Right renal cortex interstitium (tissue), 3 donors: ENCODE measurements around the gene GMDS. TPM values are rescaled to one million over a fixed set of nuclear protein-coding genes. Genes with fewer than 3 reads are reported as not detected.

ENCODE experiments used
- DNase-seq, 3 donors: peaks; one replicate each; pipeline ENCODE4 v3.0.0-alpha.2; 2013; ENCODE audit warnings: low read depth in 3 of 3, low spot score in 2 of 3
- polyA plus RNA-seq, 3 donors: library from polyadenylated mRNA; unstranded; fragments of 120-200 nt; gene quantifications; one replicate each; pipeline ENCODE4 v1.2.1, GENCODE V29; 2013; ENCODE audit not compliant: insufficient read length in 3 of 3

The GMDS gene
- polyA plus RNA-seq, 3 donors, result 70.8 to 90.1 (median 74.0) TPM

DNA sequence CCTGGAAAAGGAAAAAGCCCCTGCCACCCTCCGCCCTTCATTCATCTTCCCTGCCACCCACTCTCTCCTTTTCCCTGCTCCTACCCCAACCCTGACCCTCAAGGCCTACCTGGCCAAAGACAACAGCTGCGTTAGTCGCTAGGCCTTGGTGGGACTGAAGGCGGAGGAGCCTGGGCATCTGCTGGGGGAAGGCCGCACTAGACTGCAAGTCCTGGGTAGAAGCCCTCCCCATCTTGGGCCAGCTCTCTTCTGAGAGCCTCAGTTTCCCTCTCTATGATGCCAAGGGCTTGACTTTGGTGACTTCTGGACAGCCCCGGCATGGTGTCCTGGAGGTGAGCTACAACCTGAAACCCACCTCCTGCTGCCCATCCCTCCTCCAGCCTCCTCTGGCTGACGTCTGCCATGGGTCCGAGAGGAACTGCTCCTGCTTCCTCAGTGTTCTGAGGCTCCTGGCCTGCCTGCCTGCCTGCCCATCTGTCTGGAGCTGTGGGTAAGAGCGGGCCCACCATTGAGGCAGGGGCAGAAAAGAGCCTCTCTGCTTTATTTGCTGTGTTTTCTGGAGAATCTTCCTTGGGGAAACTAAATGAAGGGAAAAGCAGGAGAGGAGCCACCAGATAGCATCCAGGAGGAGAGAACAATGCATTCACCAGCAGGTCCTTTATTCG is 643.2 kb downstream of the GMDS start:
- no peak for DNase-seq

DNA sequence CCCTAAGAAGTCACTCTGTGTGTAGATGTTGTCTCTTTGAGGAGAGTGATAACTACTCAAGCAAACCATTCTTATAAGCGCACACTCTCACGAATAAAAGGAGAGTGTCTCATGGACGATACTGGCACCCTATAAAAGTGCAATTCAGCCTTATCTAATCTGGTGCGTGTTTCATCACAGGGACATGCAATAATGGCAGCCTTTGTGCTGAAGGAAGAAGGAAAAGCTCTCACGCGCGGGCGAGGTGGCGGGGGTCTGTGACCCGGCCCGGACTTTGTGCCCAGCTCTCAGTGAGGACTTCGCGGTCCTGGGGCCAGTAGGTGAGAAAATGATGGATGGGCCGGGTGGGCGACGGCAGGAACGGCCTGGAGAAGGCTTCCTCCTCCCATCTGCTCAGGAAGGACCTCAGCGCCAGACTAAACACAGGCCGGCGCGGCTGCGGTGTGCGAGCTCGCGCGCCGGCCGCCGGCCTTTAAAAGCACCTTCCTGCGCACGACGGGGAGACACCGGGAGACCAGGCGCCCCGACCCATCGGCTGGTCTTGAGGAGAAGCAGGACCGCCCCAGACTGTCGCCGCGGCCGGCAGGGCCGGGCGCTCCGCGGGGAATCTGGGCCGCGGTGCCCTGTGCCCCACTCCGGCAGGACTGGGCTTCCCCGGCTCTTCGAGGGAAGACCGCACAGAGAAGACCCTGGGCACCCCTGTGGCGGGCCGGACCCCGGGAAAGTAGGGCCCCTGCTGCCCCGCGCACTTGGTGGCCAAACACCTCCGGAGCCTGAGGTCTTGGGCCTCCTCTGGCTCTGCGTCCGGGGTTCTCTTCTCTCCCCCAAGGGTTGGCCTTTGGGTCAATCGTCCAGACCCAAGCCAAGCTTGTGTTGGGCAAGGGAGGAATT is 644.0 kb downstream of the GMDS start:
- no peak for DNase-seq

DNA sequence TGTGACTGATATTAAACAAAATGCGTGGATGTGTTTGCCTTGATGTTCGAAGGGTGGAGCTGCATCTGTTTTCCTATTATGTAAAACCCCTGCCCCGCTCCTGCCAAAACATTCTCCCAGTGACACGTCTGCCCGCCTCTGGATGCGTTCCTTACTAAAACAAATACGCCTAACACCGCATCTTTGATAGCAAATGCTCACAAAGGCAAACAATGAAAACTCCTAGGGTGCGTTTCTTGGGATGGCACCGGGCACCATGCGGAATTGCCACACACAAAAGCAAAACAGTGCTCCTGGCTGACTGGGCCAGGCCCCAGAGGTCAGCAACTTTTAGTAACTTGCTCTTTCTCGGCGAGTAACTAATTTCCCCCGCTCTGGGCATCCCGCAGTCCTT is 644.6 kb downstream of the GMDS start:
- DNase-seq, result no peak

DNA sequence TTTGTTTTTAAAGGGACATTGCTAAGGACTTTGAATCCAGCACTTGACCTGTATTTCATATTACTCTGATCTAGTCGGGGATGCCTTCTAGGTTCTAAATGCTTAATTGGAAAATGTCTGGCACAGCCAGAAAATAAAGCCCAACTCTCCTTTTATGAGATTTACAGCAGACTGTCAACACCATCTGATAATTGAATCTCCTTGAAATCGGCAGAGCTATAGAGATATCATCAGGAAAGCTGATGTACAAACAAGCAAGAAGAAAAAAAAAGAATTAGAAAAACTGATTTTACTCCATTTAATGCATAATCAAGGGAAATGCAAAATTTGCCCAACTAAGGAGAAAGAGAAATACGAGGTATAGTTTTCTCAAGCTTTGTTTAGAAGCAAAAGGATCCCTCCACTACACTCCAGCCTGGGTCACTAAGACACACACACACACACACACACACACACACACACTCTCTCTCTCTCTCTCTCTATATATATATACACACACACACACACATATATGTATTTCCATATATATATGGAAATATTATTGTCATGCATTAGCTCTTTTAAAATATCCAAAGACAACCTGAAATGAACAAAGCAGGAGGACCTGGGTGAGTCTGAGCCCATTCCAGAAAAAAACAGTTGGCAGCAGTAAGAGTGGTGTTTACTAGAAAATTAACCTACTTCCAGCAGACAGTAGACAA is 645.2 kb downstream of the GMDS start:
- DNase-seq, result no peak

DNA sequence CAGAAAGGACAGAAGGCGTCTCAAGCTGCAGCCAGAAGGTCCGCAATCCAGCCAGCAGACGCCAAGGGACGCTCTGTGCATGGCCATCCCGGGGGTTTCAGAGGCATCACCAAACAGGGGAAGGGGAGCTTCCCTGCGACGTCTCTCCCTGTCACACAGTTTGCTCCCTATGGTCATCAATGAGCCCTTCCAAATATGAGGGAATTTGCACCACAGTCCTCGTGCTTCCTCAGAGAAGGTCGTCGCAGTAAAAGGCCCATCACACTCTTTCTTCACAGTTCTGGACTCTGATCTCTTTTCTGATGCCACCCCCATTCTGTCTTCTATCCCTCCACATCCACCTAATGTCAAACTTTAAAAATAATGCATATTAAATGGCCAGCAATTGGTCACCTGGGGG is 645.9 kb downstream of the GMDS start:
- no peak for DNase-seq

DNA sequence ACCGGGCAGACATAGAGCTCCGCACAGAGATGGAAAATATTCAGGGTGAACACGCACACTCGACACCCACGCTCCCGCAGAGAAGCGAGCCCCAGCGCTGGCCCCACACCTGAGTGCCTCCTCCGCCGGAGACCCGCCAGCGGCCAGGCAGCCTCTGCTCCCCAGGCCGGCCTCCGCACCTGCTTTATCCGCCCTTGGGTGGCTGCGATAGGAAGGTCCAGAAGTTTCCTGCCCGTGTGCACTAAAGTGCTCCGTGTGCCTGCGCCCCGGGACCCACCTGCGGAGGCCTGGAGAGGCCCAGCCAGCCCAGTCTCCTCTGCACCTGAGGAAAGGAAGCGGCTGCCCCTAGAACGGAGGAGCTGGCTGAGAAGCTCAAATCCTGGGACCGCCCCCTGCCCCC is 646.5 kb downstream of the GMDS start:
- no peak for DNase-seq

DNA sequence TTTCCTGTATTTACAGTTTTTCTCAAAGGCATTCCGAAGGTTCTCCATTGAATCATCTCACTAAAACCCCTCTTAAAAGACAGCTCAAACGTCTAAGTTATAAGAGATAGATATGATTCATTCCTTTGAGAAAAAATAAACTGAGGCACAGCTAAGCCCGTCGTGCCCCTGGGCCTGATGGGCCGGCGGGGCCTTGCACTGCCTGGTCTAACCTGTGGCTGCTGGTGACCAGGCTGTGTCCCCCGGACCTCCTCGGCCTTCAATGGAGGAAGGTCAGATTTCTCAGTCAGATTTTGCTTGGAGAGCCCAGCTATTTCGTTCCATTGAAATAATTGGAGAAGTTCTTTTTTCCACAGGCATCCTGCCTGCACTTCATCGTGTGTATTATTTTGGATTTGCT is 647.0 kb downstream of the GMDS start:
- DNase-seq, result no peak

DNA sequence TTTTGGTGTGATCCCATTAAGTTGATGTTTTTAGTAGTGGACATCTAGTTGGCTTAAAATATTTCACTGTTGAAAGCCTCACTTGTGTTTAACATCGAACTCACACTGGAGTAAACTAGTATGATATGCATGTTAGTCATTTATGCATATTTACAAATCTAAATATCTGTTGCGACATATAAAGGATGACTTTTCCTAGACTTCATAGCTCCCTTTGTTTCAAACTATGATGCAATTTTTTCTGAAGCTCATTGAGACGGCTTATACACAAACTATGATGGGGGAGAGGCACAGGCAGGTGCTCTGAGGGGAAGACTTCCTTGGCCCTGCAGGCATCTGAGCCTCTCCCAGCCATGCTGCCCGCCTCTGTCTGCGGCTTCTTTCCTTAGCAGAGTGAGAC is 647.5 kb downstream of the GMDS start:
- DNase-seq, result no peak

DNA sequence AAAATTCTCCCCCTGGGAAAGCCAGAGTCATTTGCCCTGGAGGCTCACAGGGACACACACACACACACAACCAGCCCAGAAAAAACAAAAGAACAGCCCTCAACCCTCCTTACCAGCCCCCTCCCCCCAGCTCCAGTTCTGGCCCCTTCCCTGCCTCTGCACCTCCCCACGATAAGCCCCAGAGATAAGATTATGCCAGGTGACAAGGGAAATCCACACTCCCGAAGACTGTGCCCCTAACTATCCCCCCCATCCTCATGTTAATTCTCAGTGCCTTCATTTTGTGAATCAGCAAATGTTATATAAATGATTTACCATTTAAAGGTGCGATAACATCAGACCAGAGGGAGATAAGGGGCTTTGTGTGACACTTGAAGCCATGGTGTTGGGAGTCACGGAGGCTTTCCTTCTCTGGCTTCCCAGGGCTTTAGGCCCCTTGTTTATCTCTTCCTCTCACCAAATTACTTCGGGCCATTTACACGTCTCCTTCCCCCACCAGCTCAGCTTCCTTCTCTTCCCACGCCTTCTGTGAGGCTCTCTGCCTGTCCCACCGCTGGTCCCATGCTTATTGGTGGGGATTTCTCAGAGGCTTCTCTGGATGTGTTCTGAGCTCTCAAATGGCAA is 648.2 kb downstream of the GMDS start:
- no peak for DNase-seq

DNA sequence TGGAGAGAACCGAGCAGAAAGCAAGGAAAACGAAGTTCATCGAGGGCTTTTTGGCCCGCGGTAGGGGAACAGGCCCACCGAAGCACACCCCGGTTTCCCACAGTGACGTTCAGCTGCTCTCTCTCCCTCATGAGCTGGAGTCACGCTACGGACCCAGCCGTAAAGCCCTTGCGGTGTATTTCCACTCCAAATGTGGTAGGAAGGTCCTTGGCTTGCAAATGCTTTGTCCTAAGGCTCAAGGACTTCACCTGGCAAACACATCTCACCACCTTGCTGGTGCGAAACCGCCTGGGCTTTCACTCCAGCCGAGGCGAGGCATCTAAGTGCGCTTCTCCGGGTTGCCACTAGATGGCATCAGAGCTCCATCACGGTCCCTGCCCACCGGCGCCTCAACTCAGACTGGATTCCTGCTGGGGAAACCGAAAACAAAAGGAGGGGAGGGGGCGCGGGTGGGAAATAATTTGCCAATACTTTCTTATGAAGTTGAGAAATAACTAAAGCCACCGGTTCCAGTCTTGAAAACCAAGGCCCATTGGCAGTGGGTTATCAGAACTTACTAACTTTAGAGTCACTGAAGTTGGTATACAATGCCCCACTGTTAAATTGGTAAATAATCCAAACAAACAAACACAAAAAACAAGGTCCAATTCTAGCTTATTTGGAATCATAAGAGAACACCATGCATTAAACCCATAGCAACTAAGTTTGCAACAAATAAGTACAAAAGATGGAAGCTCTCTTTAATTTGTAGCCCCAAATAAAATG is 649.1 kb downstream of the GMDS start:
- DNase-seq, result no peak

DNA sequence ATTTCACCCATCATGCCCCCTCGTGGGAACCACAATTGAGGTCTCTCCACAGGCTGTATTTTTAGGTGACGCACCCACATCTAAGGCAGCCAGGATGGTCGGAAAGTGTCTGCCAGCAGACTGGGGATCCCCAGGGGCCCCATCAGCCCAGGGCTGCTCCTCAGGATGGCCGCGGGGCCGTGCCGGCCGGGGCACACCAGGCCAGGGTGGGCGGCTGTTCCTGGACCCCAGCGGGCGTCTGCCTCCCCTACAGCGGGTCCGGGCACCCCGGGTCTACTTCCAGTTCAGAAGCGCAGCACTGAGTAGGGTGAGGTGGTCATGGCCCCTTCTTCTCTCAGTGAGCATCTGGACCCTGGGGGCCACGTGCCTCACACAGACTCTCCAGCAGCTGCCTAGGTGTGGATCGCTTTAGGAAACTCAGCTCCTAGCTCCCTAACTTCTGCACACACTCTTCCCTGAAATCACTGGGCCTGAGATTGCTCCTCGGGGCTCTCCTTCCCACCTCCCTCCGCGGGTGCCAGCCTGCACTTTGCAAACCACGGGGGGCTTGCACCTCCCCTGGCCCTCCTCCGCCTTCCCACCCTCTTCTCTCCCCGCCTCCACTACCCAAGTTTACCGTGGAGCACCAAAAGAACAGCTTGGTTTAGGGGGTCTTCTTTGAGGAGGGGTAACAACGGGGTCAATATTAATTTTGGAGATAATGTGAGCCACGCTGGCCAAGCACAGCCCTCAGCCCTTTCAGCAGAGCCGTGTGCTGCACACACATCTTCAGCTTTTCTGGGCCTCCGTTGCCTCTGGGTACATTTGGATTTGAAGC is 649.9 kb downstream of the GMDS start:
- no peak for DNase-seq

DNA sequence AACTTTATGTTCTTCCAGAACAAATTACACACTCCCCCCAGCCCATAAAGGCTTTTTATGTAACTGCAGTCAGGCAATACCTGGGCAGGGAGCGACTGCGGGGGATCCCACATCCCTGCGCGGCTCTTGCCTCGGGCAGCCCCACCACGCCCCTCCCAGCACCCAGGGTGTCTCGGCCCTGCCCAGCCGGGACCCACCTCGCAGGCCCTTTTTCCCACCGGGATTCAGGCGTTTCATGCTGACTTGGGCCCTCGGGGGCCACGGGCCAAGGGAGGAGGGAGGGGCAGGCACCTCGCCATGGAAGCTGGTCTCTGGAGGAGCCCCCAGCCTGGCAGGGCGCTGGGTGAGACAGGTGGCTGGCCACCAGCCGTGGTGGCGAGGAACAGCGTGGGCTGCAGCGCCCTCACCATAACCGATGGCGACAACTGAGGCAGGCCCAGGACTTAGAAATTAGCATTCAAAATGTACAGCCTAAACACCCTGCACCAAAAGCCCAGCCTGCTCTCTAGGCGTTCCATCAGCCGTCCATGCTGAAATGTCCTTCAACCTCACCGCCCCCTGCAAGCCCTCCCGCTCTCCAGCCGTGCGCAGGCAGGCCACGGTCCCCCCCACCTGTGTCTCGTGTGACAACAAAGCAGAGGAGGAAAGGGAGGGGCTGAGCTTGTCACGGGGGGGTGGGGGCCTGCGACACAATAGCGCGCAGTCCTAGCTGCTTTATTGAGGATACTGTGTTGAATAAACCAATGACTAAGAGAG is 650.8 kb downstream of the GMDS start:
- no peak for DNase-seq

DNA sequence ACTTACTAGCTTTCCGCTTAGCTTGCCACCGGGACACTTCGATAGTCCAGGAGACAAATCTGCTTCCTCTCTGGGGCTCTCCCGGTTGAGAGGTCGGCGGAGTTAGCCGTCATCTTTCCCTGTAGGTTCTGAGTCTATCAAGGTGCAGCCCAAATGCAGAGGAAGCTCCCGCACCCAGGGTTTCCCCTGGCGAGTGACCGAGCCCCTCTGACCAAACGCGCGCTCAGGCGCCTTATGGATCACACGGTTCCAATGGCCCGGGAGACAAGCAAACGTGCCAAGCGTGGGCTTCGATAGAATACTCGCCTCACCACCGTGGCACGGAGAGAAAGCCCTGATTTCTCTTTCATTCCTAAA is 651.5 kb downstream of the GMDS start:
- DNase-seq, result no peak

DNA sequence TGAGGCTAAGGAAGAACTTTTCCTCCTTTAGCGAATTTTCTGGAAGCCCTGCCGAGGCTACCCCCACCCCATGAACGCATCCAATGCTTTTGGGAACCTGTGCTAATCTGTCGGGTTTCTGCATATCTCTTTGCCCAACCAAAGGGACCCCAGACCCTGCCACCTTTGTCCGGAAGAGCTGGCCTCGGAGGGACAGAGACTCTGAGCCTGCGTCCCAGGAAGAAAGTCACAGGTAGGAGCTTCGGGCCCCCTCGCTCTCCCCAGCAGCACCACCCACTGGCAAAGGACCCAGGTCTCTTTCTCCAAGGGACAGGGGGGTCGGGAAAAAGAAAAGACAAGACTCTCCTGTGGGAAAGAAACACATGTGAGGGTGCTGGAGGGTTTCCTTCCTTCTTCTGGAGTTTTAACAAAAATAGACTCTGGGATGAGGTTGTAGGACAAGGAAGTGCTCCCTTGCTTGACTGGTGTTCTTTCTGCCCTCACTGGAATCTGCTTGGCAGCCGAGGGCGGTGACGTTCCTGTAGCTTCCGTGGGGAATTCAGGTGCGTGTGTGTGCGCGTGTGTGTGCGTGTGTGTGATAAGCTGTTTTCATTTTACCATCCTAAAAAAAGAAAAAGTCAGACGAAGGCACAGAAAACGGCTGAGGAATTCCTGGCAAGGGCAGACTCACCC is 652.0 kb downstream of the GMDS start:
- no peak for DNase-seq

DNA sequence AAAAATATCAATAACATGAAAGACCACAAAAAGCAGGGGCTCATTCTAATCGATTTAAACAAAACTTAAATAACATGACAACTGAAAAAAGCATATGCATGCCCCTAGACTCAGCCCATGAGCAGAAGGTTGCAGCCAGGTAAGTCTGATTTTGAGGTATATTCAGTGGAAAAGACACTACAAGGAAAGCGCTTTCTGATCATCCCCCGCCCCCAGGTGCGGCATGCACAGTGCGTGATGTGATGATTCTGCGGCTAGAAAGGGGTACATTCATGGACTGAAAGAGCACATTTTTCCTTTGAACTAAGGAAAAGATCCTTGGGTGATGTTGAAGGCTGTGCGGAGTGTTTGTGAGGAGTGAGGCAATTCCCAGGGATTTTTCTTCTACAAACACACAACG is 652.6 kb downstream of the GMDS start:
- no peak for DNase-seq

DNA sequence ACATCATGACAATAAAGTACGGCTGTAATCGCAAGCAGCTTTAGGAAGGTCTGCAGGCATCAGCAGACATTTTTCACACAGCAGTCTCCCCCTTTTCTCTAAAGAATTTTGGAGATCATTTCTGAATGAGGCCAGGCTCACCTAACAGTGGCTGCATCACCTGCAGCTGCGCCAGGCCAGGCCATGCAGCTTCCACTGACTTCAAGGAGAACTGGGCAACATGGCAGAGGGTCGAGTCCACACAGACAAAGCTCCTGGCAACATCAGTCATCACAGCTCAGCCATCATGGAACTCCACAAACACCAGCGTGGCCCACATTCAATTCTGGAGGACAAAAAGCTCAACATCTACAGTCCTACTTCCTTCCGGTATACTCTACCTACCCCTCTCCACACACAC is 653.5 kb downstream of the GMDS start:
- no peak for DNase-seq

DNA sequence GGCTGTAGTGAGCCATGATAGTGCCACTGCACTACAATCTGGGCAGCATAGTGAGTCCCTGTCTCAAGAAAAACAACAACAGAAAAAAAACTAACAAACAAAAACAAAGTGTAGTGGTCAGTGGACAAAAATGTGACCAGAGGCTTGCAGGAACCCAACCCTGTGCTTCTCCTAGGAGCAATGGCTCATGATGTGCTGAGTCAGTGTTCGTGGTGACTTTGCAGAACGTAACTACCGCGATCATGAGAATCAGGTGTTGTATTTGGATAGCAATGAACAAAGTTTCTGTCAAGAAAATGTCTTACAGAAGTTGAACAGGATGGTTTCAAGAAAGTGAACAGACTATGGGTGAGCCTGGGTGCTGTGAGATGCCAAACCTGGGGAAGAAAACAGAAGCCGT is 654.2 kb downstream of the GMDS start:
- no peak for DNase-seq

DNA sequence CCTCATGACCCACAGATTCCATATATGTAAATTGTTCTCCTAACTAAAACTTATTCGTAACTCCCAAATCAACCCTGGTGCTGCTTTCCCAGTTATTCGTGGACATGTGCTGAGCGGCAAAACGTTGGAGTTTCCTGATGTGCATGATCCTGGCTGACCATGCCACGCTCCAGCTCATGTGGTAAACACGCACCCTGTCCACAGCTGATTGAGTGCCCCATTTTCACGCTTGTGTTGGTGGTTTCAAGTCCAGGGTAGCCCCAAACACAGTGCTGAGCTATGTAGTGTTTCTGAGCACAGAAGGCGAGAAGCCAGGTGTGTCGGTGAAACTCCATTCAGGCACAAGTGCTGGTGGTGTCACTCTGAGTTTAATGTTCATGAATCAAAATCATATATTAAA is 654.8 kb downstream of the GMDS start:
- DNase-seq, result no peak

DNA sequence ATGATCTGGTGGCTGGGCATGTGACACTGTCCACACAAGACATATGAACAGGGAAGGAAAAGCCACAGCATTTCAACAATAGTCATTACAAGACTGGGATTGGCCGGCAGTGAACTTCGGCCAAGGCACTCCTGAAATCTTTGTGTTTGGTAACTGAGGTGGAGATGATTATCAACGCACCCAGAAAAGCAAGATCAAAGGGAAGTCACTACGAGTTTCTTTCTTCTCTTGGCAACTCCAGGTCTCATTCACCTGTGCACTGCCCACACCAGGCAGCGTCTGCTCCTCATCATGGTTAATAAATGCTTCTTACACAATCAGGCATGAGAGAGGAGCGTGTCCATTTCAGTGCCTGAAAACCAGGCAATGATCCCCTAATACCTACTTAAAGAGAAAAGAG is 656.2 kb downstream of the GMDS start:
- DNase-seq, result no peak
